Stimulated activated CD8-positive, alpha-beta memory T cell treated with anti-CD3 and anti-CD28 coated beads, Interleukin-12 subunit alpha, Interleukin-12 subunit beta, amount 100 ng/mL, for 4 hours (primary cell): ENCODE results near the gene SUV39H1.
"Not testable (repeated sequence)": the region's sequence is repeated elsewhere in the genome, so short reads cannot be mapped to it uniquely, and the experiment has no call there.

Source experiments
- DNase-seq: peaks from one replicate; pipeline ENCODE4 v3.0.0-alpha.2; 2020; ENCODE audit warnings: low read depth

SUV39H1 gene

GRCh38 chrX:48685416-48685815, 11.1 kb upstream of the SUV39H1 start:
- DNase-seq = no peak

GRCh38 chrX:48688531-48689150, 7.9 kb upstream of the SUV39H1 start:
- no peak for DNase-seq

GRCh38 chrX:48689208-48689920, 7.2 kb upstream of the SUV39H1 start:
- DNase-seq = no peak

- not testable (repeated sequence) for DNase-seq
Observed at GRCh38 chrX:48691746-48692145, 4.8 kb upstream of the SUV39H1 start.

DNA sequence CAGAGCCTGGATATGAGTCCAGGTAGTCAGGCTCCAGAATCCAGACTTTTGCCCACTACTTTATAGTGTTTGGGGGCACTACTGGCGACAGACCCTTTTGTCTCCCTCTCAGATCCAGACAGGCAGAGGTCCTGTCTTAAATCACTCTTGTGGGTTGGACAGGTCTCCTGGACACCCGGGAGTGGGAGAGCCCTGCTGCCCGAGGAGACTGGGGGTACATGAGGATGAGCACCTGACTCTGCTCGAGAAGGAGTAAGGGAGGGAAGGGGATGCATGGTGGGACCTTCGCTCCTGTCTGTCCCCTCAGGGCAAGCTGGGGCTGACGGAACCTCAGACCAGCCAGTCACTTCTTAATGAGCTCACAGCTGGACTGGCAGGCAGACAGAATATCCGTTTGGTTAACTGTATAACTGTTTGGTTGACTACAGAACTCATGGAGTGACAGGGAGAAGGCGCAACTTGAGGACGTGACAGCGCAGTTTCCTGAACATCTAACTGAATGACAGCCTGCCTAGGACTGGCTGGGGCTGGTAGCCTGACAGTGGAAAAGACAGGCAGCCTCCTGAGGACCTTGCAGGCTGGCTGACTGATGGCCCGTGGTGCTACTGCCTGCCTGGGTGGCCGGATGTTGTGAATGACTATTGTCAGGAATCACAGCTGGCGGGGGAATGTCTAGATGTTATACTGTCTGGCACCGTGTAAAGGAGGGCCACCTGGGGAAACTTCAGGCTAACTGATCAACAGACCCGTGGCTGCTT, 1.6 kb upstream of the SUV39H1 start:
- DNase-seq = no peak

- no peak for DNase-seq
Observed at GRCh38 chrX:48695534-48695896, 1.0 kb upstream of the SUV39H1 start.

DNA sequence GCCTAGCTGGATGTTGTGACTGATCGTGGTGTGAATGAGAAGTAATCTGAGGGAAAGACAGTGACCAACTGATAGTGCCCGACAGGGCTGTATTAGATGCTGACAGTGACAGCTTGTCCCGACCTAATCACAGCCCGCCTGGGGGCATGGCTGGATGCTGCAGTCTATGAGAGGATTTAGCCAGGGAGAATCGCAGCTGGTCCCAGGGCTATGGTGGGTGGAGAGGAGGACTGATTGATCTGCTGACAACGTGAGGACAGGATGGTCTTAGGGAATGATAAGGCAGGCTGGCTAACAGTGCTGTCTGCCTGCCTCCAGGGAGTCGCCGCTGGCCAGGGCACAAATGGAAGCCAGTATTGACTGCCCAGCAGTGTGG, 621 bp upstream of the SUV39H1 start:
- no peak for DNase-seq

GRCh38 chrX:48696909-48697727, 584 bp downstream of the SUV39H1 start:
- DNase-seq = no peak

DNA sequence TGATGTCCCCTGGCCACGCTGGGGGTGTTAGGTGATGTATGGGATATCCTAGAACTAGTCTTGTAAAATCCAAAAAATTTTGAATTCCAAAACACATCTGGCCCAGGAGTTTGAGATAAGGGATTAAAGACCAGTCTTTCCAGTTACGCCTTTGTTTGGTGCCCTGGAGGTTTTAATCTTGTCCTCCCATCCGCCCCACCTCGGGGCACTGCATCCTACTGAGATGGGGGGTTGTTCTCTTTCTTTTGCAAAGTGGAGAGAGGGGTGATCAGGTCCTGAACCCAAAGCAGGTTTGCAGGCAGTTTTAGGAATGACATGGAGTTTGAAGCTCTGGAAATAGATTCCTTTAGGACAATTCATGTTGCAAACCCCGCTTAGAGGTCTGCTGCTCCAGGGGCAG, 1.8 kb downstream of the SUV39H1 start:
- no peak for DNase-seq

- DNase-seq = no peak
Observed at GRCh38 chrX:48700246-48700645, 3.7 kb downstream of the SUV39H1 start.

DNA sequence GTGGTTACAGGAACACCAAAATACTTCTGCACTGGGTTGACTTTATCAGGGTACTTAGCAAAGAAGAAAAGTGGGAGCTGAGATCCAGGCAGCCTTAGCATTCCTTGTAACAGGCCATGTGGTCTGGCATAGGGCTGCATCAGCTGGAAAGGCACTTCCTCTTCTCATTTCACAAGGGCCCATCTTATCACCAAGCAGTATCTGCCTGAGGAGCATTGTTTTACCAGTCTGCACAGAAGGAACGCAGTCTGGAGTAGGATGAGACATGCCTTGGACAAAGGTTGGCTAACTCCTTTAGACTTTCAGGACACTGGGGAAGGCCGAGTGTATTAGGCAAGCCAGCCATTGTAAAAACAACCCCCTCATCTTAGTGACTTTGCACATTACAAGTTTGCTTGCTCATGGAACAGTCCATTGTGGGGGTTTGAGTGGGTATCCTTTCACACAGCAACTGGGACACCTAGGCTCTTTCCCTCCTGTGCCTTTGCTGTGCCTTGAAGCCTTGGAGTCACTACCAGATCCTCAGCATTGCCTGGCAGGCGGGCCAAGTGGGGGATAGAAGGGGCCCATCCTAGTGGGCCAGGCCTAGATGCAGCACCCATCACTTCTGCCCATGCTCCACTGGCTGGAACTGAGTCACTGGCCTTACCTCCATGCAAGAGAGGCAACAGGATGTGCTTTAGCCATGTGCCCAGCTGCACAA, 4.6 kb downstream of the SUV39H1 start:
- no peak for DNase-seq

- no peak for DNase-seq
Observed at GRCh38 chrX:48702032-48702431, 5.5 kb downstream of the SUV39H1 start.

DNA sequence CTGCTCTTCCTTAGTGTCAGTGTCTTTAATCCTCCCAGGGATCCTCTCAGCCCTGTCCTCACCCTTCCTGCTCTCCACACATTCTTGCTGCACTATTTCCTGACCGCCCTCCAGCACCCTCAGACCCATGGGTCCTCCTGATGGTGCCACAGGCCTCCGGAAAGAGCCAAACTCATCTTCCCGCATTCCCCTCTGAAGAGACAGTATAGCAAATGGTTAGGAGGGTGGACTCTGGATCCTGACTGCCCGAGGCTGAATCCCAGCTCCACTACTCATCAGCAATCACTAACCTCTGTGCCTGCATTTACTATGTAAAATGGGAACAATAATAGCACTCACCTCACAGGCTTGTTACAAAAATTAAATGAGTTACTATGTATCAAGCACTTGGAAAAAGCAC, 6.2 kb downstream of the SUV39H1 start:
- no peak for DNase-seq

DNA sequence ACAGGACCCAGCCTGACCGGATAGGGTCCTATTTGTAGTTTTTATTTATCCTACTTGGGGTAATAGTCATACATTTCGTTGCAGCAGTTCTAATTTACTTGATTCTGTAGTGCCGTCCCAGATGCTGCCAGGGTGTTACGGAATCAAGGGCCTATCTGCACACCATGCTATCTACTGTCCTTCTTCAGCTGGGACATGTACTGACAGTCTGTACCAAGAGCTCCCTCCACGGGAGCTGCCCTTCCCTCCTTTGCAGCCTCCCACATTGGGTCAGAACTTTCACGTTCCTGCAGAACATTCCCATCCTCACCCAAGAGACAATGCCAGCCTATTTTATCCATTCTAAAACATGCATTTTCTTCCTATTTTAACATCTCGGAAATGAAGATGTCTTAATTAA, 6.7 kb downstream of the SUV39H1 start:
- DNase-seq = no peak

DNA sequence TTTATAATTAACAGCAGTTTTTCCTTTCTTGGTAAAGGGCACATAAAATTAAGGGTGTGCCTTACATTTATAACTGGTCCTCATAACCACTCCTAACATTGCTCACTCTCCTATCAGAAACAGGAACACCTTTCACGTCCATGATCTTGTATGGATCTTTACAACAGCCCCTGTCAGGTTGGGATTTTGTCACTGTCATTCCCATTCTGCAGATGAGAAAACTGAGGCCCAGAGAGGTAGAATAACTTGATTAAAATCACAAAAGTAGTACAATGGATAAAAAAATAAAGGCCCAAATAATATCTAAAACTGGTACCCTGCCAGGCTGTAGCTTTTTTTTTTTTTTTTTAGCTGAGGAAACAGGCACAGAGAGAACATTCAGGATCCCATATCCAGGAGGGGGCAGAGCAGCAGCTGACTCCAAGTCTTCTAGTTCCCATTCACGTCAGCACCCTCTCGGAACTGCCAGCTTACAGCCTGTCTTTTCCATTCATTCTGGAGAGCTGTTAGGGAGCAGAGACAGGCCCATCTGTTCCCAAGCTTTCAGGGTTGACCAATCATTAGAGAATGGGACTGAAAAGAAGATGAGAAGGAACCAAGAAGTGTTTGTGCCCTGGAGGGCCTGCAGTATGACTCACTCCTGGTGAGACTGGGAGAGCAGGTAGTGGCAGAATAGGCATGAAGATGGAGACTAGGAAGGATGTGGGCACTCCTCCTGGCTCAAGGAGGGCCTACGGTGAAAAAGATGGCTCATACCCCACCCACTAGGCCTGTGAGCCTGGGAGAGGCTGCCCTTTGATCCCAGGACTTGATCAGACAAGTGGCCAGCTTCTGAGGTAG, 7.3 kb downstream of the SUV39H1 start:
- no peak for DNase-seq

- DNase-seq = no peak
Observed at GRCh38 chrX:48705871-48706270, 9.3 kb downstream of the SUV39H1 start.

DNA sequence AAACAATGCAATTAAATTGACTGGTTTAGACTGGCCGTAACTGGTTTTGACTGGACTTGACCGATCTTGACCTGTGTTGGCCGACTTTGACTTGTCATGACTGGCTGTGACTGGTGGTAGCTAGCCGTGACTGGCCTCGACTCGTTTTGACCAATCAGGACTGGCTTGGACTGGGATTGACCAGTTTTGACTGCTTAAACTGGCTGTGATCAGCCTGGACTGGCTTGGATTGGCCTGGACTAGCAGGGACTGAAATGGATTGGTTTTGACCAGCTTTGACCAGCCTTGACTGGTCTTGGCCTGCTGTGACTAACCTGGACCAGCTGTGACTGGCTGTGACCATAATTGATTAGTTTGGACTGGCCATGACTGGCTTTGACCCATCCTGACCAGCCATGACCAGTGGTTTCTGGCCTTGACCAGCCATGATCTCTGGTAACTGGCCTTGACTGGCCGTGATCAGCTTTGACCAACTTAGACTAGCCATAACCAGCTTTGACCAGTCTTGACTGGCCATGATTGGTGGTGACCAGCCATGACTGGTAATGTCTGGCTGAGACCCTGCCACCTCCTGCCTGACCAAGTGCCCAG, 13.1 kb downstream of the SUV39H1 start:
- DNase-seq = no peak

DNA sequence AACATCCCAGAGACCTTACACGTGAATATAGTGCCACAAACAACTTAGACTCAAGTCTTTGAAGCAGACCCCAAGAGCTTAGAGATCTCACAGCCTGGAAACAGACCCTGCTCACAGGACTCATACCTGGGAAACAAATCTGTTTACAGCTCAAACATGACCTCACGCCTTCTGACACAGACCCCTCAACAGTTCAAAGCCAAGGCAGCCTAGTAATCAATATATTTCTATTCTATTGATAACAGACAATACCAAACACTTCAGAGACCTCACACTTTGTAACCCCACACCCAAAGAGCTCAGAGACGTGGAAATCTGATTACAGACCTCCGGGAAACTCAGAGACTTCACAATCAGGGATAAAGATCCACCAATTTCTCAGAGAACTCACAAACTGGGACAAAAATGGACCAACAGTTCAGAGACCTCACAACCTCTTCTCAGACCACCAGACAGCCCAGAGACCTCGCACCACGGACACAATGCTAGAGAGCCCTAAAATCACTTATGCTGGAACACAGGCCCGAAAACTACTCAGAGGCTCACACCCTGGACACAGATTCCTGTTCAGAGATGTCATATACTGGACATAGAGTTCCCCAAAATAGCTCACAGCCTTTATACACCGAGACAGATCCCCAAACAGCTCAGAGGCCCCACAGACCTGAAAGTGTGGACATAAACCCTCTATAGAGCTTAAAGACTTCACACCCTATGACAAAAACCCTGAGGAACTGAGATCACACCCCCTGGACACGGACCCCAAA, 14.8 kb downstream of the SUV39H1 start:
- no peak for DNase-seq

DNA sequence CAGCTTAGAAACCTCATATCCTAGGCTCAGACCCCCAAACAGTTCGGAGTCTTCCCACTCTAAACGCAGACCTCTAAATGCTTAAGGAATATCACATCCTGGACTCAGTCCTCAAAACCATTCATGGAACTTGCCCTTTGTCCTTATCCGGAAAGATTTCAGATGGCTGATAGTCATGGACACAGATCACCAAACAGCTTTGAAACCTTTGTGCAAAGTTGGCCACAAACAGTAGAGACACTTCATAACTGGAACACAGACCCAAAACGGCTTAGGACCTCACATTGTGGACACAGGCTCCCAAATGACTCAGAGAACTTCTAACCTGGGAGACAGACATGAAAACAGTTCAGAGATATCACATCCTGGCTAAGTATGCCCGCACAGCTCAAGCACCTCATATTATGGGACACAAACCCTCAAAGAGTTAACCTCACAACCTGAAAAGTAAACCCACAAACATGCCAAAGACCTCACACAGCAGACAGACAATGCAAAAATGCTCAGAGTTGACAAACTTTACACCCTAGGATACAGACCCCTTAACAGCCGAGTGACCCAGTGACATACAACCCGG, 15.5 kb downstream of the SUV39H1 start:
- DNase-seq = no peak
